ENCODE measurements around the gene ULK3. TPM values are rescaled to one million over a fixed set of nuclear protein-coding genes. Genes with fewer than 3 reads are reported as not detected.

ULK3 gene
- total and polyA plus RNA-seq, 10 donors, result 33.2 to 74.6 (median 60.3) TPM

Small RNAs within 50 kb of the gene (microRNA-seq; reads per million reads assigned to microRNA genes)
- 0 reads per million in 3 donors for gene MIR4513
- gene MIR6882, result 1.8 to 4.7 (median 4.0) reads per million in 3 donors

Small RNAs within 50 kb of the gene (small RNA-seq; reads per million reads assigned to genes)
- gene CPLX3 (0 reads per million in 4 donors), gene MIR4513 (0 to 0.23 (median 0) reads per million in 4 donors), gene MIR6882 (0.14 to 0.49 (median 0.23) reads per million in 4 donors)

Other genes with a start within 250 kb of the ULK3 start
- 100 to 1,000 TPM in 6 of 7 donors, 10 to 100 TPM in 1; 97.8 to 229 (median 109) TPM for gene CLK3, start 227.3 kb downstream of the ULK3 start, total RNA-seq
- 100 to 1,000 TPM in 1 of 3 donors, 10 to 100 TPM in 2; 54.0 to 106 (median 93.7) TPM for gene CLK3, start 227.3 kb downstream of the ULK3 start, polyA plus RNA-seq
- gene EDC3, start 147.1 kb downstream of the ULK3 start, total RNA-seq, result 10 to 100 TPM; 14.8 to 32.5 (median 26.3) TPM
- 10 to 100 TPM in 2 of 3 donors, 1 to 10 TPM in 1; 8.3 to 13.4 (median 10.3) TPM for gene EDC3, start 147.1 kb downstream of the ULK3 start, polyA plus RNA-seq
- gene CYP1A1, start 117.6 kb downstream of the ULK3 start, total RNA-seq, result 1 to 10 TPM in 1 of 7 donors, not detected in 6; 1.1 TPM
- gene CYP1A1, start 117.6 kb downstream of the ULK3 start, polyA plus RNA-seq, result under 1 TPM; 0.03 to 0.06 (median 0.04) TPM
- not detected for gene CYP1A2, start 94.3 kb downstream of the ULK3 start, total RNA-seq
- gene CYP1A2, start 94.3 kb downstream of the ULK3 start, polyA plus RNA-seq, result not detected
- gene CSK, start 61.1 kb downstream of the ULK3 start, total RNA-seq, result 100 to 1,000 TPM; 121 to 281 (median 197) TPM
- 100 to 1,000 TPM; 150 to 244 (median 187) TPM for gene CSK, start 61.1 kb downstream of the ULK3 start, polyA plus RNA-seq
- gene LMAN1L, start 30.3 kb downstream of the ULK3 start, total RNA-seq, result 100 to 1,000 TPM in 4 of 7 donors, 10 to 100 TPM in 3; 55.3 to 164 (median 106) TPM
- 10 to 100 TPM in 2 of 3 donors, 1 to 10 TPM in 1; 2.4 to 36.8 (median 25.6) TPM for gene LMAN1L, start 30.3 kb downstream of the ULK3 start, polyA plus RNA-seq
- 10 to 100 TPM; 17.7 to 73.7 (median 37.0) TPM for gene CPLX3, start 16.5 kb downstream of the ULK3 start, total RNA-seq
- 100 to 1,000 TPM in 2 of 3 donors, 10 to 100 TPM in 1; 28.9 to 207 (median 127) TPM for gene CPLX3, start 16.5 kb downstream of the ULK3 start, polyA plus RNA-seq
- 100 to 1,000 TPM in 5 of 7 donors, 10 to 100 TPM in 2; 84.3 to 129 (median 113) TPM for gene SCAMP2, start 30.2 kb upstream of the ULK3 start, total RNA-seq
- 10 to 100 TPM; 34.7 to 48.1 (median 38.5) TPM for gene SCAMP2, start 30.2 kb upstream of the ULK3 start, polyA plus RNA-seq
- gene MPI, start 46.9 kb upstream of the ULK3 start, total RNA-seq, result 10 to 100 TPM; 25.6 to 49.9 (median 41.0) TPM
- gene MPI, start 46.9 kb upstream of the ULK3 start, polyA plus RNA-seq, result 10 to 100 TPM; 16.4 to 29.6 (median 20.5) TPM
- gene FAM219B, start 63.7 kb upstream of the ULK3 start, total RNA-seq, result 100 to 1,000 TPM in 1 of 7 donors, 10 to 100 TPM in 6; 54.6 to 103 (median 69.8) TPM
- 10 to 100 TPM; 18.6 to 31.3 (median 20.1) TPM for gene FAM219B, start 63.7 kb upstream of the ULK3 start, polyA plus RNA-seq
- 100 to 1,000 TPM in 4 of 7 donors, 10 to 100 TPM in 3; 83.2 to 122 (median 108) TPM for gene COX5A, start 94.9 kb upstream of the ULK3 start, total RNA-seq
- 100 to 1,000 TPM; 142 to 247 (median 221) TPM for gene COX5A, start 94.9 kb upstream of the ULK3 start, polyA plus RNA-seq
- gene RPP25, start 113.6 kb upstream of the ULK3 start, total RNA-seq, result 10 to 100 TPM in 6 of 7 donors, 1 to 10 TPM in 1; 7.9 to 18.9 (median 15.4) TPM
- 10 to 100 TPM in 2 of 3 donors, 1 to 10 TPM in 1; 4.6 to 11.4 (median 10.9) TPM for gene RPP25, start 113.6 kb upstream of the ULK3 start, polyA plus RNA-seq
- gene SCAMP5, start 152.4 kb upstream of the ULK3 start, total RNA-seq, result 10 to 100 TPM in 3 of 7 donors, 1 to 10 TPM in 4; 6.6 to 20.0 (median 8.7) TPM
- gene SCAMP5, start 152.4 kb upstream of the ULK3 start, polyA plus RNA-seq, result 1 to 10 TPM; 1.8 to 7.1 (median 3.8) TPM
- gene PPCDC, start 180.4 kb upstream of the ULK3 start, total RNA-seq, result 10 to 100 TPM; 13.8 to 29.0 (median 21.9) TPM
- 10 to 100 TPM; 21.2 to 28.0 (median 23.1) TPM for gene PPCDC, start 180.4 kb upstream of the ULK3 start, polyA plus RNA-seq

All from spleen (tissue), 11 donors.